Mucosa of rectum (tissue), 2 donors: ENCODE measurements around the gene NKIRAS1.

ENCODE experiments used
- H3K27ac ChIP-seq, 2 donors: one replicate each; pipeline ENCODE4 v1.7.0; 2013; ENCODE audit warnings: inconsistent platforms in 2 of 2, low read depth in 2 of 2, low read length in 2 of 2
- H3K27me3 ChIP-seq, 2 donors: one replicate each; pipeline ENCODE4 v1.7.0; 2013; ENCODE audit warnings: low read length in 2 of 2; ENCODE audit not compliant: control insufficient read depth in 2 of 2, insufficient read depth in 2 of 2
- H3K36me3 ChIP-seq, 2 donors: one replicate each; pipeline ENCODE4 v1.7.0; 2013; ENCODE audit warnings: low read length in 2 of 2; ENCODE audit not compliant: control insufficient read depth in 2 of 2, insufficient read depth in 2 of 2
- H3K4me1 ChIP-seq, 2 donors: one replicate each; pipeline ENCODE4 v1.7.0; 2013; ENCODE audit warnings: low read length in 2 of 2, mild to moderate bottlenecking in 1 of 2; ENCODE audit not compliant: control insufficient read depth in 2 of 2, insufficient read depth in 2 of 2
- H3K4me3 ChIP-seq, 2 donors: one replicate each; pipeline ENCODE4 v1.7.0; 2013; ENCODE audit warnings: low read length in 2 of 2
- H3K9ac ChIP-seq, 2 donors: one replicate each; pipeline ENCODE4 v1.7.0; 2013; ENCODE audit warnings: low read length in 2 of 2, low read depth in 1 of 2, mild to moderate bottlenecking in 1 of 2
- H3K9me3 ChIP-seq, 2 donors: one replicate each; pipeline ENCODE4 v1.7.0; 2013; ENCODE audit warnings: low read length in 2 of 2; ENCODE audit not compliant: control insufficient read depth in 2 of 2
- donor health status: healthy.
- donor health status: Normal muscosa, but diverticular disease.

Gene NKIRAS1

GRCh38 chr3:23942546-23942945 is 25.8 kb upstream of the NKIRAS1 start:
- H3K9me3 ChIP-seq = no peaks in the 10 kb centered on the region
- H3K36me3 ChIP-seq = no peaks in the 10 kb centered on the region
- no peak overlapping the region for H3K27ac ChIP-seq
- H3K9ac ChIP-seq = no peak overlapping the region
- H3K4me3 ChIP-seq = no peak overlapping the region
- peaks cover 0 to 2% of the 10 kb centered on the region in 2 donors for H3K27me3 ChIP-seq
- peaks cover 6 to 16% of the 10 kb centered on the region in 2 donors for H3K4me1 ChIP-seq

GRCh38 chr3:23941440-23941839 is 24.6 kb upstream of the NKIRAS1 start:
- Histone ChIP-seq H3K36me3 (no peaks in the 10 kb centered on the region), H3K27me3 (peaks cover 0 to 2% of the 10 kb centered on the region in 2 donors), H3K4me1 (peaks cover under 1 to 6% of the 10 kb centered on the region in 2 donors), H3K4me3 (no peak overlapping the region), H3K9ac (no peak overlapping the region), H3K27ac (no peak overlapping the region), H3K9me3 (no peaks in the 10 kb centered on the region)

GRCh38 chr3:23940775-23941174 is 24.0 kb upstream of the NKIRAS1 start:
- peaks cover 0 to 5% of the 10 kb centered on the region in 2 donors for H3K4me1 ChIP-seq
- no peak overlapping the region for H3K27ac ChIP-seq
- H3K4me3 ChIP-seq = no peak overlapping the region
- H3K36me3 ChIP-seq = no peaks in the 10 kb centered on the region
- peaks cover 0 to 2% of the 10 kb centered on the region in 2 donors for H3K27me3 ChIP-seq
- H3K9ac ChIP-seq = no peak overlapping the region
- H3K9me3 ChIP-seq = no peaks in the 10 kb centered on the region

- no peaks in the 10 kb centered on the region for H3K4me1 ChIP-seq
Observed at GRCh38 chr3:23938688-23939087, 21.9 kb upstream of the NKIRAS1 start.

GRCh38 chr3:23937296-23937695 is 20.5 kb upstream of the NKIRAS1 start:
- H3K4me1 ChIP-seq = no peaks in the 10 kb centered on the region
- no peak overlapping the region for H3K9ac ChIP-seq
- H3K9me3 ChIP-seq = no peaks in the 10 kb centered on the region
- no peaks in the 10 kb centered on the region for H3K27me3 ChIP-seq
- no peaks in the 10 kb centered on the region for H3K36me3 ChIP-seq
- H3K4me3 ChIP-seq = no peak overlapping the region
- no peak overlapping the region for H3K27ac ChIP-seq

More at GRCh38 chr3:23938688-23939087, 21.9 kb upstream of the NKIRAS1 start:
- no peaks in the 10 kb centered on the region for H3K9me3 ChIP-seq
- no peak overlapping the region for H3K27ac ChIP-seq
- H3K36me3 ChIP-seq = no peaks in the 10 kb centered on the region
- peaks cover 0 to 2% of the 10 kb centered on the region in 2 donors for H3K27me3 ChIP-seq
- H3K9ac ChIP-seq = no peak overlapping the region
- H3K4me3 ChIP-seq = no peak overlapping the region

- no peak overlapping the region for H3K9ac ChIP-seq
- no peaks in the 10 kb centered on the region for H3K4me1 ChIP-seq
- H3K9me3 ChIP-seq = no peaks in the 10 kb centered on the region
- H3K27ac ChIP-seq = no peak overlapping the region
- H3K4me3 ChIP-seq = no peak overlapping the region
- H3K27me3 ChIP-seq = no peaks in the 10 kb centered on the region
- H3K36me3 ChIP-seq = no peaks in the 10 kb centered on the region
Observed at GRCh38 chr3:23934253-23934652, 17.5 kb upstream of the NKIRAS1 start.

GRCh38 chr3:23932571-23932970 is 15.8 kb upstream of the NKIRAS1 start:
- H3K27me3 ChIP-seq = no peaks in the 10 kb centered on the region
- no peak overlapping the region for H3K27ac ChIP-seq
- H3K4me1 ChIP-seq = peaks cover 0 to 3% of the 10 kb centered on the region in 2 donors
- no peak overlapping the region for H3K4me3 ChIP-seq
- H3K9ac ChIP-seq = no peak overlapping the region
- H3K36me3 ChIP-seq = no peaks in the 10 kb centered on the region
- no peaks in the 10 kb centered on the region for H3K9me3 ChIP-seq

- Histone ChIP-seq H3K9ac (no peak overlapping the region), H3K36me3 (no peaks in the 10 kb centered on the region), H3K4me3 (no peak overlapping the region), H3K27ac (no peak overlapping the region), H3K4me1 (peaks cover 0 to 3% of the 10 kb centered on the region in 2 donors), H3K27me3 (no peaks in the 10 kb centered on the region), H3K9me3 (no peaks in the 10 kb centered on the region)
Observed at GRCh38 chr3:23931597-23931996, 14.8 kb upstream of the NKIRAS1 start.

- peaks cover 0 to 3% of the 10 kb centered on the region in 2 donors for H3K4me1 ChIP-seq
- no peak overlapping the region for H3K27ac ChIP-seq
- no peaks in the 10 kb centered on the region for H3K9me3 ChIP-seq
- H3K27me3 ChIP-seq = no peaks in the 10 kb centered on the region
- no peak overlapping the region for H3K4me3 ChIP-seq
- H3K36me3 ChIP-seq = no peaks in the 10 kb centered on the region
- H3K9ac ChIP-seq = no peak overlapping the region
Observed at GRCh38 chr3:23928524-23928923, 11.7 kb upstream of the NKIRAS1 start.

GRCh38 chr3:23926736-23927135 is 9.9 kb upstream of the NKIRAS1 start:
- Histone ChIP-seq H3K4me3 (no peak overlapping the region), H3K9ac (no peak overlapping the region), H3K27me3 (no peaks in the 10 kb centered on the region), H3K9me3 (no peaks in the 10 kb centered on the region), H3K36me3 (peaks cover 0 to 4% of the 10 kb centered on the region in 2 donors), H3K27ac (no peak overlapping the region), H3K4me1 (peaks cover 0 to 3% of the 10 kb centered on the region in 2 donors)

- no peak overlapping the region for H3K9ac ChIP-seq
- H3K4me1 ChIP-seq = peaks cover 0 to 3% of the 10 kb centered on the region in 2 donors
- no peaks in the 10 kb centered on the region for H3K9me3 ChIP-seq
- H3K36me3 ChIP-seq = peaks cover 0 to 4% of the 10 kb centered on the region in 2 donors
- no peaks in the 10 kb centered on the region for H3K27me3 ChIP-seq
- no peak overlapping the region for H3K4me3 ChIP-seq
- H3K27ac ChIP-seq = no peak overlapping the region
Observed at GRCh38 chr3:23926246-23926645, 9.5 kb upstream of the NKIRAS1 start.
